ENCODE results near the gene DGKG.

The DGKG gene

GRCh38 chr3:186209810-186210752 lies 152.0 kb downstream of the DGKG start:
- no peak for DNase-seq (ENCODE audit: low read depth)

- DNase-seq (ENCODE audit: low read depth) = no peak
Observed at GRCh38 chr3:186208296-186208989, 153.6 kb downstream of the DGKG start.

GRCh38 chr3:186207515-186207914 lies 154.5 kb downstream of the DGKG start:
- no peak for DNase-seq (ENCODE audit: low read depth)

GRCh38 chr3:186200726-186201125 lies 161.3 kb downstream of the DGKG start:
- no peak for DNase-seq (ENCODE audit: low read depth)

GRCh38 chr3:186198442-186198841 lies 163.6 kb downstream of the DGKG start:
- DNase-seq (ENCODE audit: low read depth) = no peak

GRCh38 chr3:186194451-186194811 lies 167.6 kb downstream of the DGKG start:
- DNase-seq (ENCODE audit: low read depth) = no peak

- no peak for DNase-seq (ENCODE audit: low read depth)
Observed at GRCh38 chr3:186193534-186194450, 168.2 kb downstream of the DGKG start.

GRCh38 chr3:186192823-186193222 lies 169.2 kb downstream of the DGKG start:
- no peak for DNase-seq (ENCODE audit: low read depth)

GRCh38 chr3:186189492-186189891 lies 172.5 kb downstream of the DGKG start:
- DNase-seq (ENCODE audit: low read depth) = no peak

GRCh38 chr3:186187401-186188275 lies 174.4 kb downstream of the DGKG start:
- DNase-seq (ENCODE audit: low read depth) = no peak

- DNase-seq (ENCODE audit: low read depth) = no peak
Observed at GRCh38 chr3:186185194-186185787, 176.7 kb downstream of the DGKG start.

- no peak for DNase-seq (ENCODE audit: low read depth)
Observed at GRCh38 chr3:186184021-186184420, 178.0 kb downstream of the DGKG start.

GRCh38 chr3:186182850-186183249 lies 179.2 kb downstream of the DGKG start:
- no peak for DNase-seq (ENCODE audit: low read depth)

GRCh38 chr3:186181901-186182300 lies 180.1 kb downstream of the DGKG start:
- no peak for DNase-seq (ENCODE audit: low read depth)

GRCh38 chr3:186180891-186181481 lies 181.0 kb downstream of the DGKG start:
- DNase-seq (ENCODE audit: low read depth) = no peak

- no peak for DNase-seq (ENCODE audit: low read depth)
Observed at GRCh38 chr3:186180151-186180550, 181.9 kb downstream of the DGKG start.

- no peak for DNase-seq (ENCODE audit: low read depth)
Observed at GRCh38 chr3:186178412-186178811, 183.6 kb downstream of the DGKG start.

- DNase-seq (ENCODE audit: low read depth) = no peak
Observed at GRCh38 chr3:186176373-186176990, 185.6 kb downstream of the DGKG start.

- DNase-seq (ENCODE audit: low read depth) = no peak
Observed at GRCh38 chr3:186173224-186173815, 188.7 kb downstream of the DGKG start.

- DNase-seq (ENCODE audit: low read depth) = no peak
Observed at GRCh38 chr3:186172353-186172752, 189.7 kb downstream of the DGKG start.

All from stimulated activated CD8-positive, alpha-beta memory T cell treated with anti-CD3 and anti-CD28 coated beads, Interleukin-7, amount 100 ng/mL, for 24 hours (primary cell).